ENCODE data around the gene HBQ1.
"Not testable (repeated sequence)": the region's sequence is repeated elsewhere in the genome, so short reads cannot be mapped to it uniquely, and the experiment has no call there.

The HBQ1 gene

DNA sequence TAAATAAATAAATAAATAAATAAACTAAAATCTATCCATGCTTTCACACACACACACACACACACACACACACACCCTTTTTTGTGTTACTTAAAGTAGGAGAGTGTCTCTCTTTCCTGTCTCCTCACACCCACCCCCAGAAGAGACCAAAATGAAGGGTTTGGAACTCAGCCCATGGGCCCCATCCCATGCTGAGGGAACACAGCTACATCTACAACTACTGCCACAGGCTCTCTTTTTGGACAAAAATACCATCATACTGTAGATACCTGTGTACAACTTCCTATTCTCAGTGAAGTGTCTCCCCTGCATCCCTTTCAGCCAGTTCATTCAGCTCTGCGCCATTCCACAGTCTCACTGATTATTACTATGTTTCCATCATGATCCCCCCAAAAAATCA lies 9.5 kb upstream of the HBQ1 start:
- peaks cover 0 to 10% of the 10 kb centered on the region in 2 donors for H3K4me1 ChIP-seq (ENCODE audit: control insufficient read depth in 1 of 2, insufficient read depth in 2 of 2, low read length in 2 of 2)
- no peaks in the 10 kb centered on the region for H3K9me3 ChIP-seq (ENCODE audit: control insufficient read depth in 1 of 2, low read length in 2 of 2)
- peaks cover 47% of the 10 kb centered on the region for H3K27me3 ChIP-seq (ENCODE audit: low read depth, low read length)
- H3K4me3 ChIP-seq (ENCODE audit: low read depth in 1 of 2, low read length in 2 of 2): no peak overlapping the region
- H3K27ac ChIP-seq (ENCODE audit: low read length): no peak overlapping the region
- H3K36me3 ChIP-seq (ENCODE audit: control insufficient read depth in 1 of 2, insufficient read depth in 2 of 2, low read length in 2 of 2): no peaks in the 10 kb centered on the region

GRCh38 chr16:172374-172941 lies 7.8 kb upstream of the HBQ1 start, which contains the start of gene HBA2:
HBA2 (plus strand) TSS chr16:172876; CDS start chr16:172913, 37 bp downstream.
- H3K36me3 ChIP-seq (ENCODE audit: control insufficient read depth in 1 of 2, insufficient read depth in 2 of 2, low read length in 2 of 2); H3K4me3 ChIP-seq (ENCODE audit: low read depth in 1 of 2, low read length in 2 of 2); H3K9me3 ChIP-seq (ENCODE audit: control insufficient read depth in 1 of 2, low read length in 2 of 2); H3K4me1 ChIP-seq (ENCODE audit: control insufficient read depth in 1 of 2, insufficient read depth in 2 of 2, low read length in 2 of 2); H3K27ac ChIP-seq (ENCODE audit: low read length): not testable (repeated sequence)
- peaks cover 34% of the 10 kb centered on the region for H3K27me3 ChIP-seq (ENCODE audit: low read depth, low read length)

- peaks cover 35% of the 10 kb centered on the region for H3K27me3 ChIP-seq (ENCODE audit: low read depth, low read length)
- H3K36me3 ChIP-seq (ENCODE audit: control insufficient read depth in 1 of 2, insufficient read depth in 2 of 2, low read length in 2 of 2); H3K27ac ChIP-seq (ENCODE audit: low read length); H3K4me1 ChIP-seq (ENCODE audit: control insufficient read depth in 1 of 2, insufficient read depth in 2 of 2, low read length in 2 of 2); H3K4me3 ChIP-seq (ENCODE audit: low read depth in 1 of 2, low read length in 2 of 2); H3K9me3 ChIP-seq (ENCODE audit: control insufficient read depth in 1 of 2, low read length in 2 of 2): not testable (repeated sequence)
Observed at GRCh38 chr16:173211-173854, 6.9 kb upstream of the HBQ1 start.

DNA sequence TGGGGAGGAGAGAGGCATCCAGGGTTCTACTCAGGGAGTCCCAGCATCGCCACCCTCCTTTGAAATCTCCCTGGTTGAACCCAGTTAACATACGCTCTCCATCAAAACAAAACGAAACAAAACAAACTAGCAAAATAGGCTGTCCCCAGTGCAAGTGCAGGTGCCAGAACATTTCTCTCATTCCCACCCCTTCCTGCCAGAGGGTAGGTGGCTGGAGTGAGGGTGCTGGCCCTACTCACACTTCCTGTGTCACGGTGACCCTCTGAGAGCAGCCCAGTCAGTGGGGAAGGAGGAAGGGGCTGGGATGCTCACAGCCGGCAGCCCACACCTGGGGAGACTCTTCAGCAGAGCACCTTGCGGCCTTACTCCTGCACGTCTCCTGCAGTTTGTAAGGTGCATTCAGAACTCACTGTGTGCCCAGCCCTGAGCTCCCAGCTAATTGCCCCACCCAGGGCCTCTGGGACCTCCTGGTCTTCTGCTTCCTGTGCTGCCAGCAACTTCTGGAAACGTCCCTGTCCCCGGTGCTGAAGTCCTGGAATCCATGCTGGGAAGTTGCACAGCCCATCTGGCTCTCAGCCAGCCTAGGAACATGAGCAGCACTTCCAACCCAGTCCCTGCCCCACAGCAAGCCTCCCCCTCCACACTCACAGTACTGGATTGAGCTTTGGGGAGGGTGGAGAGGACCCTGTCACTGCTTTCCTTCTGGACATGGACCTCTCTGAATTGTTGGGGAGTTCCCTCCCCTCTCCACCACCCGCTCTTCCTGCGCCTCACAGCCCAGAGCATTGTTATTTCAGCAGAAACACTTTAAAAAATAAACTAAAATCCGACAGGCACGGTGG lies 6.1 kb upstream of the HBQ1 start:
- not testable (repeated sequence) for H3K4me1 ChIP-seq (ENCODE audit: control insufficient read depth in 1 of 2, insufficient read depth in 2 of 2, low read length in 2 of 2); H3K4me3 ChIP-seq (ENCODE audit: low read depth in 1 of 2, low read length in 2 of 2); H3K9me3 ChIP-seq (ENCODE audit: control insufficient read depth in 1 of 2, low read length in 2 of 2); H3K36me3 ChIP-seq (ENCODE audit: control insufficient read depth in 1 of 2, insufficient read depth in 2 of 2, low read length in 2 of 2); H3K27ac ChIP-seq (ENCODE audit: low read length)
- H3K27me3 ChIP-seq (ENCODE audit: low read depth, low read length): peaks cover 31% of the 10 kb centered on the region

GRCh38 chr16:175011-175949 lies 5.0 kb upstream of the HBQ1 start:
- Histone ChIP-seq H3K9me3 (ENCODE audit: control insufficient read depth in 1 of 2, low read length in 2 of 2) (no peaks in the 10 kb centered on the region), H3K36me3 (ENCODE audit: control insufficient read depth in 1 of 2, insufficient read depth in 2 of 2, low read length in 2 of 2) (no peaks in the 10 kb centered on the region), H3K4me1 (ENCODE audit: control insufficient read depth in 1 of 2, insufficient read depth in 2 of 2, low read length in 2 of 2) (peaks cover 0 to 5% of the 10 kb centered on the region in 2 donors), H3K27ac (ENCODE audit: low read length) (no peak overlapping the region), H3K27me3 (ENCODE audit: low read depth, low read length) (peaks cover 38% of the 10 kb centered on the region), H3K4me3 (ENCODE audit: low read depth in 1 of 2, low read length in 2 of 2) (no peak overlapping the region)

- not testable (repeated sequence) for H3K36me3 ChIP-seq (ENCODE audit: control insufficient read depth in 1 of 2, insufficient read depth in 2 of 2, low read length in 2 of 2); H3K27ac ChIP-seq (ENCODE audit: low read length); H3K9me3 ChIP-seq (ENCODE audit: control insufficient read depth in 1 of 2, low read length in 2 of 2); H3K4me3 ChIP-seq (ENCODE audit: low read depth in 1 of 2, low read length in 2 of 2)
- Histone ChIP-seq H3K27me3 (ENCODE audit: low read depth, low read length) (peaks cover 38% of the 10 kb centered on the region), H3K4me1 (ENCODE audit: control insufficient read depth in 1 of 2, insufficient read depth in 2 of 2, low read length in 2 of 2) (peaks cover 0 to 12% of the 10 kb centered on the region in 2 donors)
Observed at GRCh38 chr16:176006-176405, 4.3 kb upstream of the HBQ1 start.

- not testable (repeated sequence) for H3K9me3 ChIP-seq (ENCODE audit: control insufficient read depth in 1 of 2, low read length in 2 of 2)
Observed at GRCh38 chr16:176477-177382, 3.5 kb upstream of the HBQ1 start, which contains the start of gene HBA1. HBA1 (plus strand) TSS chr16:176680; CDS start chr16:176717, 37 bp downstream.

DNA sequence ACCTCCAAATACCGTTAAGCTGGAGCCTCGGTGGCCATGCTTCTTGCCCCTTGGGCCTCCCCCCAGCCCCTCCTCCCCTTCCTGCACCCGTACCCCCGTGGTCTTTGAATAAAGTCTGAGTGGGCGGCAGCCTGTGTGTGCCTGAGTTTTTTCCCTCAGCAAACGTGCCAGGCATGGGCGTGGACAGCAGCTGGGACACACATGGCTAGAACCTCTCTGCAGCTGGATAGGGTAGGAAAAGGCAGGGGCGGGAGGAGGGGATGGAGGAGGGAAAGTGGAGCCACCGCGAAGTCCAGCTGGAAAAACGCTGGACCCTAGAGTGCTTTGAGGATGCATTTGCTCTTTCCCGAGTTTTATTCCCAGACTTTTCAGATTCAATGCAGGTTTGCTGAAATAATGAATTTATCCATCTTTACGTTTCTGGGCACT lies 2.9 kb upstream of the HBQ1 start:
- peaks cover 38% of the 10 kb centered on the region for H3K27me3 ChIP-seq (ENCODE audit: low read depth, low read length)
- H3K9me3 ChIP-seq (ENCODE audit: control insufficient read depth in 1 of 2, low read length in 2 of 2): no peaks in the 10 kb centered on the region
- peaks cover 0 to 17% of the 10 kb centered on the region in 2 donors for H3K4me1 ChIP-seq (ENCODE audit: control insufficient read depth in 1 of 2, insufficient read depth in 2 of 2, low read length in 2 of 2)
- no peak overlapping the region for H3K4me3 ChIP-seq (ENCODE audit: low read depth in 1 of 2, low read length in 2 of 2)
- H3K27ac ChIP-seq (ENCODE audit: low read length): no peak overlapping the region
- no peaks in the 10 kb centered on the region for H3K36me3 ChIP-seq (ENCODE audit: control insufficient read depth in 1 of 2, insufficient read depth in 2 of 2, low read length in 2 of 2)

More at GRCh38 chr16:176477-177382, 3.5 kb upstream of the HBQ1 start, which contains the start of gene HBA1:
- H3K27me3 ChIP-seq (ENCODE audit: low read depth, low read length): peaks cover 38% of the 10 kb centered on the region
- not testable (repeated sequence) for H3K27ac ChIP-seq (ENCODE audit: low read length); H3K4me3 ChIP-seq (ENCODE audit: low read depth in 1 of 2, low read length in 2 of 2); H3K36me3 ChIP-seq (ENCODE audit: control insufficient read depth in 1 of 2, insufficient read depth in 2 of 2, low read length in 2 of 2)
- H3K4me1 ChIP-seq (ENCODE audit: control insufficient read depth in 1 of 2, insufficient read depth in 2 of 2, low read length in 2 of 2): peaks cover 0 to 17% of the 10 kb centered on the region in 2 donors

DNA sequence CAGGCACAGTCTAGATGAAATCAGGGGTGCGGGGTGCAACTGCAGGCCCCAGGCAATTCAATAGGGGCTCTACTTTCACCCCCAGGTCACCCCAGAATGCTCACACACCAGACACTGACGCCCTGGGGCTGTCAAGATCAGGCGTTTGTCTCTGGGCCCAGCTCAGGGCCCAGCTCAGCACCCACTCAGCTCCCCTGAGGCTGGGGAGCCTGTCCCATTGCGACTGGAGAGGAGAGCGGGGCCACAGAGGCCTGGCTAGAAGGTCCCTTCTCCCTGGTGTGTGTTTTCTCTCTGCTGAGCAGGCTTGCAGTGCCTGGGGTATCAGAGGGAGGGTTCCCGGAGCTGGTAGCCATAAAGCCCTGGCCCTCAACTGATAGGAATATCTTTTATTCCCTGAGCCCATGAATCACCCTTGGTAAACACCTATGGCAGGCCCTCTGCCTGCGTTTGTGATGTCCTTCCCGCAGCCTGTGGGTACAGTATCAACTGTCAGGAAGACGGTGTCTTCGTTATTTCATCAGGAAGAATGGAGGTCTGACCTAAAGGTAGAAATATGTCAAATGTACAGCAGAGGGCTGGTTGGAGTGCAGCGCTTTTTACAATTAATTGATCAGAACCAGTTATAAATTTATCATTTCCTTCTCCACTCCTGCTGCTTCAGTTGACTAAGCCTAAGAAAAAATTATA lies 2.1 kb upstream of the HBQ1 start:
- no peak overlapping the region for H3K4me3 ChIP-seq (ENCODE audit: low read depth in 1 of 2, low read length in 2 of 2)
- no peaks in the 10 kb centered on the region for H3K9me3 ChIP-seq (ENCODE audit: control insufficient read depth in 1 of 2, low read length in 2 of 2)
- H3K27ac ChIP-seq (ENCODE audit: low read length): no peak overlapping the region
- H3K36me3 ChIP-seq (ENCODE audit: control insufficient read depth in 1 of 2, insufficient read depth in 2 of 2, low read length in 2 of 2): no peaks in the 10 kb centered on the region
- H3K27me3 ChIP-seq (ENCODE audit: low read depth, low read length): peaks cover 38% of the 10 kb centered on the region
- H3K4me1 ChIP-seq (ENCODE audit: control insufficient read depth in 1 of 2, insufficient read depth in 2 of 2, low read length in 2 of 2): peaks cover 0 to 17% of the 10 kb centered on the region in 2 donors

GRCh38 chr16:178668-179015 lies 1.6 kb upstream of the HBQ1 start:
- Histone ChIP-seq H3K27ac (ENCODE audit: low read length) (no peak overlapping the region), H3K36me3 (ENCODE audit: control insufficient read depth in 1 of 2, insufficient read depth in 2 of 2, low read length in 2 of 2) (no peaks in the 10 kb centered on the region), H3K27me3 (ENCODE audit: low read depth, low read length) (peaks cover 38% of the 10 kb centered on the region), H3K4me3 (ENCODE audit: low read depth in 1 of 2, low read length in 2 of 2) (no peak overlapping the region), H3K4me1 (ENCODE audit: control insufficient read depth in 1 of 2, insufficient read depth in 2 of 2, low read length in 2 of 2) (peaks cover 0 to 17% of the 10 kb centered on the region in 2 donors), H3K9me3 (ENCODE audit: control insufficient read depth in 1 of 2, low read length in 2 of 2) (no peaks in the 10 kb centered on the region)
